Hematopoietic multipotent progenitor cell treated with erythropoietin and hydrocortisone succinate and interleukin-3 and kit ligand, for 17 days (in vitro differentiated cells): ENCODE results near the gene SHQ1.
"Not testable (repeated sequence)": the region's sequence is repeated elsewhere in the genome, so short reads cannot be mapped to it uniquely, and the experiment has no call there.

Experiments used
- DNase-seq: peaks from one replicate; pipeline ENCODE4 v3.0.0-alpha.2; 2015; ENCODE audit warnings: low spot score

SHQ1 gene

DNA sequence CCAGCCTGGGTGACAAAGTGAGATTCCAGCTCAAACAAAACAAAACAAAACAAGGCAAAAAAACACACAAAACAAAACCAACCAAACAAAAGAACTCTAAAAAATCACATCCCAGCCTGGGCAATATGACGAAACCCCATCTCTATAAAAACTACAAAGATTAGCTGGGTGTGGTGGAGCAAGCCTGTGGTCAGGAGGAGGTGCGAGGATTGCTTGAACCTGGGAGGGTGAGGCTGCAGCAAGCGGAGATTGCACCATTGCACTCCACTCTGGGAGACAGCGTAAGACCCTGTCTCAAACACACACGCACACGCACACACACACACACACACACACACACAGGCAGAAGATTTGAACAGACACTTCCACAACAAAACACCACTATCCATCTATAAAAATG lies 99.6 kb downstream of the SHQ1 start:
- no peak for DNase-seq

DNA sequence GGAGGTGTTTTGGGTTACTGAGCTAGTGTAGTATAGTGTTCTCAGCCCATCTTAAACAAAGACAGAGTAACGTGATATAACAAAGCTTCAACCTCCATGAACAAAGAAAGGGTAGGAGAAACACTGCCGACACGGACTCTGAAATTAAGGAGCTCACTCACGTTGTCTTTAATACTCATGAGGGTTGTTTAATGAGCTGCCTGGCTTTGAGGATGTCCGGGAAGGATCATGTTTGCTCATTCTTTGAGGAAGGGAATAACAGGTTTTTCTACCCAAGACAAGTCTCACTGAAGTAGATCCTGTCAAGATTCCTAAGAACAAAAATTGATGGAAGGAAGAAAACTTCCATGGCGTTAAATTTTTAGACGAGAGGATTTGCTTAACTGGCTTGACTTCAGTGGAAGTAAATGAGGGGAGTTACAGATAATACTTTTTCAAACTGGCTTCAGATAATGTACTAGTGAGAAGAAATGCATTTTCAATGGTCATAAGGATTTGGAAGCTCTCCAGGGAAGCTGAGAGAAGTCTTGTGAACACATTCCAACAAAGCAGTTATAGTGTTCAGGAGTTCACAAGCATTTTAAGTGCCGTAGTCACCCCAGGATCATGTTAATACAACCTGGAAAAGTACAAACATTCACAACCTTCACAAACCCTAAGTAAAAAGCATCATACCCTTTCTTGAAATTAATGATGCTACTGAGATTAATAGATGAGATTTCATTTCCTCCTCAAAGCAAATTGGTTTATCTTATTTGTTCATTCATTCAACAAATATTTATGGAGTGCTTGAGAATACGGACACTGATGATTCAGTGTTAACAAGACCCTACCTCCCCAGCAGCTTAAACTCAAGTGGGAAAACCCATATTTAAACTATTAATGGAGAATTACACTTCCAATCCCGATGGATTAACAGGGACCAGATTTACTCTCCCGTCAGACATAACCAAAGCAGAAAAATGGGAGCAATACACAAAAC lies 101.5 kb downstream of the SHQ1 start:
- no peak for DNase-seq

DNA sequence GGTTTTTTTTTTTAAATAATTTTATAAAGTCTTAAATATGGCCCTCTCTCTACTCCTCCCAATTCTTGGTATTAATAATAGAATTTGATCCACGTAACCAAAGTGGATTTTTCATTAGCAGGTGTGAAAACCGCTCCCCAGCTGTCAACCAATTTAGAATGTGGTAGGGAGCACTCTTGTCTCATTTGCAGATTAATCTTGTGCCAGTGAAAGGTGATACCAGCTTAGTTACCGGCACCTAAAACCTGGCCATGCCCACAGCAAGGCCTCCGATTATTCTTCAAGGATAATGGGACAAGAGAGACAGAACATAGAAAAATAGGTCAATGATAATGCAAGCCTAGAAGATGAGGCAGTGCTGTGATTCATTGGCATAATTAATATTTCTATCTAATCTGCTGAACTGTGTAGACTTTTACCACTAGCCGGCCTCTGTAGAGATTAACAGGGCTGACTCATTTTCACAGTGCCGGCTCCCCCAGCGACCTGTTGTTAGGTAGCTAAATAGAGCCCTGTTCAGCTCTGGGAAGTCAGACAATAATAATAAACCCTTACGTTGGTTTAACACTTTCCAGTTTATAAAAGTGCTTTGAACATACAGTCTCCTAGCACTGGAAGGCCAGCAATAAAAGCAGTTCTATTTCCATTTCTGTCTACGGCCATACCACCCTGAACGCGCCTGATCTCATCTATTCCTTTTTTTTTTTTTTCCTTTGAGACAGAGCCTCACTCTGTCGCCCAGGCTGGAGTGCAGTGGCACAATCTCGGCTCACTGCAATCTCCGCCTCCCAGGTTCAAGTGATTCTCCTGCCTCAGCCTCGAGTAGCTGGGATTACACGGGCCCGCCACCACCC lies 102.9 kb downstream of the SHQ1 start:
- DNase-seq, result no peak

DNA sequence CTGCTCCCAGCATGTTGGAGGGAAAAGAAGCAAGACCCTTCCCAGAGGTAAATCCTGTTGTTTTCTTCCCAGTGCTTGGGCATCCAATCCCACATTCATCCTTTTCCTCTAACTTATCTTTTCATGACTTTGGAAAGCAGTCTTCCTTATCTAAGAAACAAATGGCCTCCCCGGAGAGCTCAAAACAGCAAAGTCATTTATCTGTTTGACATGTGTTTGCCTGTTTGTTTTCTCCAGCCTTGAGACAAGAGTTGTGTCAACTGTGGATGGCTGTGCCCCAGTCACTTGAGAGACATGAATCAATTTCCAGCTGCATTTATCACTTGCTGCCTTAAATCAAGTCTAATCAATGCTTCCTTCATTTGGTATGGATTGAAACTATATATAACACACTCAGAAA lies 103.9 kb downstream of the SHQ1 start:
- peak; percentile 9 for DNase-seq

DNA sequence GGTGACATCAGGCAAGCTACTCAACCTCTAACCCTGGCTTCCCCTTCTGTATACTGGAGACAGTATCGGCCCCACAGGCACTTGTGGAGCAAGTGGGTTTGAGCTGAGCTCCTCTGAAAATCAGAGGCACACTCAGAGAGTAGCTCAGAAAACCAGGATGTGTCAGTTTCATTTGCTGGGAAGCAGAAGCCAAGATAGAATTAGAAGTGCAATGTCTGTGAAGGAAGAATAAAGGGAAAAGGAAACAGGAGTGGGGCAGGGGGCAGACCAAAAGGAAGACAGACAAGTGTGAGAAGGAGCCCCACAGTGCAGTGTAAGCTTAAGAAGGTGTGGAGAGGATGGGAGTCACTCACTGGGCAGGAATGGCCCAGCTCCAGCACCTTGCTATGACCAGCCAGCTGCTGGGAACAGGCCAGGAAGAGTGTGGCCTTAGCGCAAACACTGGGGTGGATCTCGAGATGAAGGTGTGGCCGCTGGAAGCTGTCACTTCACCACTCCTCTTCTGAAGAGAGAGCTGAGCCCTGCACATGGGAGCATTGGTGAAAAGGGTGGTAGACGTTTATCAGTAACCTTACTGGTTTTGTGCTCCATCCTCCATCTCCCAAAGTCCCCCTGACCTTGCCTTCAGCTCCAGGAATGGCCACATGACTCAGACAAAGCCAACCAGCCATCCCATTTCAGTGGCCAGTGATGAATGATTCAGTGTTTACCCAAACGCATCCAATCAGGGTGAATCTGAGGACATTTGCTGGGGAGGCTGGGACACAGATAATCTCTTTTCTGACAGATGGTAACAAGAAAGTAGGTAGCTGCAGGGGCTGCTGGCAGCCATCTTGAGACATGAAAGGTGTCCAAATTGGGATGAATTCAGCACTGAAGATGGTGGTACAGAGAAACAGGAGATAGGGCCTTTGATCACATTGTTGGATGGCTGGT lies 108.4 kb downstream of the SHQ1 start:
- DNase-seq, result no peak

DNA sequence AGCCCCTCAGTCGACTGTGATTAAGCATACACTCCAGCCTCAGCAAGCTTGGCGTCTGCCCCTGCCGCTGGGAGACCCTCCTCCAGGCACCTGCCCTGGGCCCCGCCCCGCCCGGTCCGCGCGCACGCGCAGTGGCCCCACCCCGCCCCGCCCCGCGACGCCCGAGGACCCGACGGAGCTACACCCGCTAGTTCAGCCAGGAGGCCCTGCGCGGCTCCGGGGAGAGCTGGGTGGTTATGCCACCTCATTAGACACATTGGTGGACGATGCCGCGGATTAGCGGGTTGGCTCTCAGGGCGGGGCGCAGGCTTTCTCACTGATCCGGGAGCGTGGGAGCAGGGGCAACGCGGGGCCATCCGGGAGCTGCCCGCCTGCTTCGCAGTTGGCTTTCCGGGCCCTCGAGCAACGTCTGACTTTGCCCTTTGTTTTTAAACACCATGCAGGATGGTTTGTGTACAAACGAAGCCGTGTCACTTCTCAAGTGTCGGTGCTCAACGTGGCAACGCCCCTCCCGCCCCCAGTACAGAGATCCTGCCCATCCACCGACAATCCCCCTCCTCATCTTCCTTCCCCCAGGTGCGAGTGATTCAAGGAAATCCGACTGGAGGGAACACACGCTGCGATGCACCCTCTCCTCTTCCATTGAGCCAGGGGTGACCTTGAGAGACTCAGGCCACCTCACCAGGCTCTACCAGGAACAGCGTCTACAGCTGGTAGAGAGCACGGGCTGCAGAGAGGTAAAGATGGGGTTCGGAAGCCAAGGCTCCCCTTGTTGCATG lies 109.3 kb downstream of the SHQ1 start:
- no peak for DNase-seq

DNA sequence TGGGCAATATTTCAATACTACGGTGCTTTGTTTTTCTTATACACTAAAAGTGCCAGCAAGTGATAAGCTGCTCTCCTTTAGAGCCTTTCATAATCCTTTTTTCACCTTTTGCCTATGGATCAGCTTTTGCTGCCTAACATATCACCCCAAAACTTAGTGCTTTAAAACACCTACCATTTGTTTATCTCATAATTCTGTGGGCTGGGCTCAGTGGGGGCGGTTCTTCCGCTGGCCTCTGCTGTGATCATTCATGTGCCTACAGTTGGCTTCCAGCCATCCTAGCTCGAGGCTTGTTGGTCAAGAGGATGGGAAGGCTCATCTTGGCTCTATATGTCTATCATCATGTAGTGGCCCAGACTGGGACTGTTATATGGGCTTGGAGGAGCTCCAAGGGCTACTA lies 113.2 kb downstream of the SHQ1 start:
- DNase-seq, result not testable (repeated sequence)

DNA sequence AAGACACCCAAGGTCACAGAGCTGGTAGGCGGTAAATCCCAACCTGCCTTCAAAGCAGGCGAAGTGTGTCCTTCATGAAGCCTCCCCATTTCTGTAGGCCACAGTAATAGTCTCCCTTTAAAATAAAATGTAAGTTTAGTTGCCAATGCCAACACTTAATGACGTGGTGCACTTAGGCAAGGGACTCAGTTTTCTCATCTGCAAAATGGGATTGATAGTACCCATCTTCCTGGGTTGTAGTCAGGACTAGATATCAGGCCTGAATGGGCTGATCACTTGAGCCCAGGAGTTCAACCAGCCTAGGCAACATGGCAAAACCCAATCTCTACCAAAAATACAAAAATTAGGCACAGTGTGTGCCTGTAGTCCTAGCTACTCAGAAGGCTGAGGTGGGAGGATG lies 114.6 kb downstream of the SHQ1 start:
- DNase-seq, result no peak

DNA sequence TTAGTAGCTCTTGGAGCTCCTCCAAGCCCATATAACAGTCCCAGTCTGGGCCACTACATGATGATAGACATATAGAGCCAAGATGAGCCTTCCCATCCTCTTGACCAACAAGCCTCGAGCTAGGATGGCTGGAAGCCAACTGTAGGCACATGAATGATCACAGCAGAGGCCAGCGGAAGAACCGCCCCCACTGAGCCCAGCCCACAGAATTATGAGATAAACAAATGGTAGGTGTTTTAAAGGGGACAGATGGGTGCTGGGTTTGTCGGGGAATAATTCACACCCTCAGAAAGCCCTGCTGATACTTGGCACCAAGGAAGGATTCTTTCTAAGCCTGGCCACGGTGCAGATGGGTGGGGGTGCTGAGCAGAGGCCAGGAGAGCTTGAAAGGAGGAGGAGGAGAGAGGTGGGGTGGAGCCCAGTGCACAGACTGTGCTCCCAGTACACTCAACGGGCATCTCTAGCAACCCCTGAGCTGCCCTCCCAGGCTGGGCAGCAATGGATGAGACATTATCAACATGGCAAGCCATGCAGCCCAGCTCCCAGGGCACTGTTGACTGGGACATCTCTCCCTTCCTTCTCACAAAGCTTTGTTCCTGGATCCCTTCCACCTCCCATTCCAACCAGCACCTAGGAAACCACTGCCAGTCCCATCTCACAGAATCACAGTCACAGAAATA lies 115.4 kb downstream of the SHQ1 start:
- DNase-seq, result not testable (repeated sequence)

DNA sequence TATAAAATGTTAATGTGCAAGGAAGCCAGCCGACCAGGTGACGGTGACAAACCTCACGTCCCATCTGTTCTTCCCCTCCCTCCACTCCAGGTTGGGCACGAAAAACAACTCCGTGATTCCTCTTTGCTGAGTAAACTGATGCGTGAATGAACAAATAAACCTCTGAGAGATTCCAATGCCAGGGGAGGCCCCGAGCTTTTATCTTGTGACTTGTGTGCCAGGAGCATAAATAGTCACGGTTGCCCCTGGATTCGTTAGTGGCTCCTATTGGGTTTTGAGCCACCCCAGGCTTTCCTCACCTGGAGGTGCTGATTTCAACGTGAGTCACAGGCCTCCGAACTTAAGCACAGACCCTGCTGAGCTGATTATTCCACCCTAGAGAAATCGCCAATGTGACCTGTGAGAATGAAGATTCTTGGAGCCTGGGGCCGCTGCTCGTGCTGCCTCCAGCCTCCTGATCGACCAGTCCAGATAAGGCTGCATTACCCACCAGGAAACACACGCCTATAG lies 119.2 kb downstream of the SHQ1 start:
- no peak for DNase-seq

DNA sequence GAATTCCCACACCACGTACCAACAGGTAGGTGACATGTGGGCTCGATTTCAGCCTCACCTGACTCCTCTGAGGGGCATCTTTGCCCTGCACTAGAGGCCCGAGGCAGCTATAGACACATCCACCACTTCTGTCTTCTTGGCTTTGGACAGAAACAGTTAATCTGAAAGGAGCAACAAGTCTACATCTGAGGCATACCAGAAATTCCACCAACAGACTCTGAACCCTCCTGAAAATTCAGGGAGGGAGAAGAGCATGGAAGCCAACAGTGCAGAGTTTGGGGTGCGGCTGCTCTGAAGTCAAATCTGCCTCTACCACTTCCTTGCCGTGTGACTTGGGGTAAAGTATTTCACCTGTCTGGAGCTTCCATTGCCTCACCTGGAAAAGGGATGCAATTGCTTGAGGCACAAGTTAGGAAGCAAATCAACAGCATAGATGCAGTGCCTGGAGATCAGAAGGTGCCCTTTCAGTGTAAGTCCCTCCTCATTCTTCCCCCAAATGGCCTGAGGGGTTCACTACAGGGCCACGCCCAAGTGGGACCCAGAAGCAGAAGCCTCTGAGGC lies 119.8 kb downstream of the SHQ1 start:
- DNase-seq, result no peak

DNA sequence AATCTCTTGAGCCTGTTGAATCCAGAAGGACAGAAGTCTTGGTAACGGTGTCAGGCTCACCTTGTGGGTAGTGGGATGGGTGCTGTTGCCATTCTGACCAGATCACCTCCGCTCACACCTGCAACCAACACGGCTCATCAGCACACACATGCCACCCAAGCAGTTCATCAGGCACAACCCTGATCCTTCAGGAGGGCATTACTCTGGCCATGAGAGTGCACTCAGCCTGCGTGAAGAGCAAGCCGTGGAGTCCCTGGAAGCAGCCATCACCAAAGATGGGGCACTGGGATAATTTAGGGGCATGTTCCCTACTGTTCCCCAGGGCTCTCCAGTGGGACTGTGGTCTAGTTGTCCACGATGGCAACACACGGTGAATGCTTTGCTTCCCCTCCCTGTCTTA lies 120.5 kb downstream of the SHQ1 start:
- no peak for DNase-seq

DNA sequence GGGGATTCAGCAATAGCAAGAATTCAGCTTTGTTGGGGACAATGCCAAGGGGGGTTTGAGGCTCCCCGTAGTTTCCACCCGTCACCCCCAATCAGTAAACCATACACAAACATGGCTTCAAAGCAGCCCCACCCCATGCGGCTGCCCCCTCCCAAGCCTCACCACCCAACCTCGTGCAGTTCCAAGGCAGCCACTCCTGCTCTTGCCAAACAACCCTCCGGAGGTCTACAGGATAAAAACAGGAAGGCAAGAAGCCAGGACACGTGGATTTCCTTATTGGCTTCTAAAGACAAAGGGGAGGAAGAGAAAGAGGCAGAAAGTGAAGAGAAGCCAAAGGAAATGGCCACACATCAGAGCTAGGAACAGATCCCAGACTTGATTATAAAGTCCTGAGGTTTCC lies 121.1 kb downstream of the SHQ1 start:
- DNase-seq, result no peak

DNA sequence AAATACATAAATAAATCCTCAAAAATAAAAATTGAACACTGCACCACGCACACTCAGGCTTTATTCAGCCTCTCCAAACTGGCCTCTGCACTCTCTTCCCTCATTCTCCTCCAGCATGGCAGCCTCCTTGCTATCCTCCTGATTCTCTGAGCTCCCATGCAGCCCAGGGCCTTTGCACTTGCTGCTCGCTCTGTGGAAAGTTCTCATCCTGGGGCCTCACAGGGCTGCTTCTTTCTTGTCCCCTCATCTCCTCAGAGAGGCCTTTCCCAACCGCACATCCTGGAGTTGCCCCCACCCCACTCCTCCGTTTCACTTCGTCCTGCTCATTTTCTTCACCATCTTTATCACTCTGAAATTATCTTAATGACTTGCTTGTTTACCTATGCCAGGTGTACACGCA lies 123.0 kb downstream of the SHQ1 start:
- DNase-seq, result no peak

DNA sequence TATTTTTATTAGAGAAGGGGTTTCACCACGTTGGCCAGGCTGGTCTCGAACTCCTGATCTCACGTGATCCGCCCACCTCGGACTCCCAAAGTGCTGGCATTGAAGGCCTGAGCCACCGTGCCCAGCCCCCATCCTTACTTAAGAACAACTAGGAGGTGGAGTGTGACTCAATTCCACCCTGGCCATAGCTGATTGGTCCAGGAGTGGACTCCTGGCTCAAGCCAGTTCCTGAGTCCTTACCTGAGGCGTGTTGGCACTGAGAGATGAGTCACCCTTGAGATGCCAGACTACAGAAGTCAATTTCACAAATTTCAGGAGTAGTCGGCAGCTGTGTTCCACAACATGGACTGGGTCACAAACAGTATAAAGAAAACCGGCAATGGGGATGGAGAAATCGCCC lies 124.2 kb downstream of the SHQ1 start:
- DNase-seq, result no peak

DNA sequence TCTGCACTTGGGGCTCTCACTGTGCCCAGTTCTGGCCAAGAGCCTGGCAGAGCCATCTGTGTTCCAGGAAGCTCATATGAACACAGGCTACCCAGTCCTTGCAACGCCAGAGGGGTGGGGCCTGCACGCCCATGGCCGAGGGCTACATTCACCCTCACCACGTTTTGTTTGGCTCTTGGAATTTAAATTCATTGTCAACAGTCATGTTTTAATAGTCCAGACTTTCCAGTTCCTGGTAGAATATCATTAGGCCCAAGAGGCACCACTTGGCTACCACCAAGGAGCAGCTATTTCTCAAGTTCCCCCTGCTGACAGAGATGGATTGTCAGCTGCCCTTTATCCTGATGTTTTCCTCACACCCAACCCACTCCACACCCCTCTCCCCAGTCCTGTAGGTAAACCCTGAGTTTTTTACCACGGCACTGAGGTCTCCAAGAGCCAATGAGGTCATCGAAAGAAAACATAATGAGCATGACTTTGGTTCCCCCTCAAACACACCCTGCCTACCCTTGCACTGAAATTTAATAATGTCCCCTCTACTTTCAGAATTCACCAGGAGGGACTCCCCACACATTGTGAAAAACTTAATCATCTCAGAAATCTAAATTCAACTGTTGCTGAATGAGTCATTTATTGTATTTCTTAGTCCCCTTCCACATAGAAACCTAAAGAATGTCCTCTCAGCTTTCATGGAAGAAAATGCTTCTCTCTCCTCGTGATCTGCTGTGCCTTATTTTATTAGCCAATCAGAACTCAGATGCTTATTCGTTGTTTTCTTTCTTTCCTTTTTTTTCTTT lies 125.1 kb downstream of the SHQ1 start:
- DNase-seq, result no peak

DNA sequence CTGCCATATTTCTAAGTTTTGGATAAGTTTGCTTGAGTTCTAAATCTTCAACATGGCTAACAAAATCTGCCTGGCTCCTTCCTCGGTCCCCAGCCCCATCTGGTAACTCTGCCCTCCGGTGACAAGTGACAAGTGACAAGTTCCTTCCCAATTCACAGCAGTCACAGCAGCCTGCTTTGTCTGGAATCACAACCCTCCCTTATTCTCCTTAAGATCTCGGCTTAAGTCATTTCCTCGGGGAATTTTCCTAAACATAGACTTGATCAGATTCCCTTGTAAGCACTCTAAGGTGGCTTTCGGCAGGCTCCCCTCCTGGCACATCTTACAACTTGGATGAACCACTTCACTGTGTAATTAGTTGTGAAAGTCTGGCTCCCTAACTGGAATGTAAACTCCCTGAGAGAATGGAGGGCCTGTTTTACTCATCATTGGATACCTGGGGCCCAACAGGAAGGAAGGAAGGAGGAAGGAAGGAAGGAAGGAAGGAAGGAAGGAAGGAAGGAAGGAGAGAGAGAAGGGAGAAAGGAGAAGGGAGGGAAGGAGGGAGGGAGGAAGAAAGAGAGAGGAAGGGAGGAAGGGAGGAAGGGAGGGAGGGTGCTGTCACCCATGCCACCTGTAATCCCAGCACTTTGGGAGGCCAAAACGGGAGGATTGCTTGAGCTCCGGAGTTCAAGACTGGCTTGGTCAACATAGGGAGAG lies 126.4 kb downstream of the SHQ1 start:
- DNase-seq, result no peak

DNA sequence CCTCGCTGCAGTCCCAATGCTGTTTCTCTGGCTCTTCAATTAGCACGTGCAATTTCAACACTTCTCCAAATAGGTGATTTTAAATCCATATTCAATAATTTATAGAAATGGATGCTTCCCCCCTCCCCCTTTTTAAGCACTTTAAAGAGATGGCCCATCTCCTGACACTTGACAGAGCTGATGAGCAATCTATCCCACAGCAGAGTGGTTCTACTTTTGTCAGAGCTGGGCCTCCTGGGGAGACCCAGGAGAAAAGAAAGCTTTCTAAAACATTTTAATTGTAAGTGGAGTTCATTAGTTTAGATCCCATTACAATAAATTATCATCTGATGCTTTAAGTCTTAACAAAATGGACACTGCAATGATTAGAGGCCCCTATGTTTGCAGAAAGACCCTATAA lies 127.7 kb downstream of the SHQ1 start:
- DNase-seq, result no peak

DNA sequence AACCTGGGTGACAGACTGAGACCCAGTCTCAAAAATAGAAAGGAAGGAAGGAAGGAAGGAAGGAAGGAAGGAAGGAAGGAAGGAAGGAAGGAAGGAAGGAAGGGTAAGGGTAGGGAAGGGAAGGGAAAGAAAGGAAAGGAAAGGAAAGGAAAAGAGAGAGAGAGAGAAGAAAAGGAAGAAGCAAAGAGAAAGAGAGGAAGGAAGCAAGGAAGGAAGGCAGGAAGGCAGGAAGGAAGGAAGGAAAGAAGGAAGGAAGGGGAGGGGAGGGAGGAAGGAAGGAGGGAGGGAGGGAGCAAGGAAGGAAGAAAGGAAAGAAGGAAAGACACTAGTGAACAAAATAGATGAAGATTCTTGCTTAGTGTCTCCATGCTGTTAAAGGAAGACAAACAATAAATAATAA lies 129.1 kb downstream of the SHQ1 start:
- DNase-seq, result no peak
